ENCODE data around the gene USP38.
"Not testable (repeated sequence)": the region's sequence is repeated elsewhere in the genome, so short reads cannot be mapped to it uniquely, and the experiment has no call there.

USP38 gene

GRCh38 chr4:143237195-143237594 is 52.5 kb downstream of the USP38 start:
- H3K9ac ChIP-seq (ENCODE audit: low read length); H3K36me3 ChIP-seq (ENCODE audit: control insufficient read depth in 1 of 2, insufficient read depth in 2 of 2, low read length in 2 of 2); H2AK5ac ChIP-seq (ENCODE audit: low read length); H3K4me1 ChIP-seq (ENCODE audit: control insufficient read depth in 1 of 2, insufficient read depth in 2 of 2, low read length in 2 of 2); H3K9me3 ChIP-seq (ENCODE audit: insufficient read depth, low read depth, low read length); H2BK120ac ChIP-seq (ENCODE audit: insufficient read depth, low read length, poor library complexity); H4K91ac ChIP-seq (ENCODE audit: low read depth, low read length); H3K18ac ChIP-seq (ENCODE audit: low read length); H3K4me3 ChIP-seq (ENCODE audit: low read depth, low read length); H3K14ac ChIP-seq (ENCODE audit: low read length); H4K12ac ChIP-seq (ENCODE audit: low read depth, low read length); H3K27me3 ChIP-seq (ENCODE audit: insufficient read depth, low read length); DNase-seq; H3K4me2 ChIP-seq (ENCODE audit: low read length); H3K79me2 ChIP-seq (ENCODE audit: control insufficient read depth, insufficient read depth, low read length, poor library complexity); H3K79me1 ChIP-seq (ENCODE audit: low read length); H2BK12ac ChIP-seq (ENCODE audit: low read length); H2AFZ ChIP-seq (ENCODE audit: insufficient read depth, low read length, poor library complexity); H4K8ac ChIP-seq (ENCODE audit: low read depth, low read length); H3K23ac ChIP-seq (ENCODE audit: low read length); H3K27ac ChIP-seq (ENCODE audit: low read depth, low read length); H2BK5ac ChIP-seq (ENCODE audit: low read depth, low read length, poor library complexity); H3K4ac ChIP-seq (ENCODE audit: low read depth, low read length): not testable (repeated sequence)
- WGBS (ENCODE audit: extremely low coverage, insufficient coverage, insufficient read length) = no CpG with 5 or more reads among the region's 11 CpGs

DNA sequence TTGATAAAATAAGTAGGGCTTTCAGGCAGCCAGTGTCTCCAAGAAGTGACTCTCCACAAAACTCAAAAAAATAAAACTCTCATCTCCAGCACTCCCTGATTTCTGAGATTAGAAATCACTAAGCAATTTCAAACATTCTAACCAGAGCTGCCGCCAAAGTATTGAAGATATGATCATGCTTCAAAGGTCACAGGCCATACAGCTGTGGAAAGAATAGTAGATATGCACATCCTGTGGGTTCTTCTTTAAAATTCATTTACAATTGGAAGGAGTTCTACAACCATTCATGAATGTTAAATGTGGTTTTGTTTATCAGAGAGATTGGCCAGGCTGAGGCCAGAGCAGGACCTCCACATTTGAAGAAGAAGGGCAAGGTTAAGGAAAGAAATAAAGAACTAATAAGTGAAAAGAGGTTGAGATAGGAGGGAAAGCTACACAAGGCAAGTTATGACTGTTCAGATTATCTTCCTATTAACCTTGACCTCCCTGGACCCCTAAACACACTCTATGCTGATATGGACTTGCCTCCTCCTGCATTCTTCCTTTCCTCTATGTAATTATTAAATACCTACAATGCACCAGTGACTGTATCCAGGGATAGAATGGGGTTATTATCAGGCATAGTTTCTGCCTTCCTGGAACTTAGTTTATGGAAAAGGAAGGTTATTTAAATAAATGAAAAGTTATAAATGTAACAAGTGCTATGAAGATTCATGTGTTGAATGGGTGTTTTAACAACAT is 56.4 kb downstream of the USP38 start:
- Histone ChIP-seq H3K9ac (ENCODE audit: low read length) (no peak overlapping the region), H3K4ac (ENCODE audit: low read depth, low read length) (no peak overlapping the region), H4K8ac (ENCODE audit: low read depth, low read length) (no peak overlapping the region), H3K79me1 (ENCODE audit: low read length) (no peaks in the 10 kb centered on the region), H3K14ac (ENCODE audit: low read length) (no peak overlapping the region), H2AFZ (ENCODE audit: insufficient read depth, low read length, poor library complexity) (no peak overlapping the region), H3K4me2 (ENCODE audit: low read length) (no peak overlapping the region), H2AK5ac (ENCODE audit: low read length) (no peak overlapping the region), H3K4me3 (ENCODE audit: low read depth, low read length) (no peak overlapping the region), H3K79me2 (ENCODE audit: control insufficient read depth, insufficient read depth, low read length, poor library complexity) (no peaks in the 10 kb centered on the region), H3K23ac (ENCODE audit: low read length) (no peak overlapping the region), H4K91ac (ENCODE audit: low read depth, low read length) (no peak overlapping the region), H3K27ac (ENCODE audit: low read depth, low read length) (no peak overlapping the region), H2BK12ac (ENCODE audit: low read length) (no peak overlapping the region), H3K36me3 (ENCODE audit: control insufficient read depth in 1 of 2, insufficient read depth in 2 of 2, low read length in 2 of 2) (no peaks in the 10 kb centered on the region), H2BK5ac (ENCODE audit: low read depth, low read length, poor library complexity) (no peak overlapping the region), H3K4me1 (ENCODE audit: control insufficient read depth in 1 of 2, insufficient read depth in 2 of 2, low read length in 2 of 2) (no peaks in the 10 kb centered on the region), H2BK120ac (ENCODE audit: insufficient read depth, low read length, poor library complexity) (no peak overlapping the region), H4K12ac (ENCODE audit: low read depth, low read length) (no peak overlapping the region), H3K27me3 (ENCODE audit: insufficient read depth, low read length) (no peaks in the 10 kb centered on the region), H3K18ac (ENCODE audit: low read length) (no peak overlapping the region), H3K9me3 (ENCODE audit: insufficient read depth, low read depth, low read length) (peaks cover 4% of the 10 kb centered on the region)
- peak; percentile 14 to 21 for DNase-seq
- WGBS (ENCODE audit: extremely low coverage, insufficient coverage, insufficient read length) = no CpG with 5 or more reads among the region's 1 CpG

GRCh38 chr4:143241892-143242291 is 57.2 kb downstream of the USP38 start:
- Histone ChIP-seq H3K27ac (ENCODE audit: low read depth, low read length) (no peak overlapping the region), H3K4me1 (ENCODE audit: control insufficient read depth in 1 of 2, insufficient read depth in 2 of 2, low read length in 2 of 2) (no peaks in the 10 kb centered on the region), H4K8ac (ENCODE audit: low read depth, low read length) (no peak overlapping the region), H2AFZ (ENCODE audit: insufficient read depth, low read length, poor library complexity) (no peak overlapping the region), H3K4ac (ENCODE audit: low read depth, low read length) (no peak overlapping the region), H3K27me3 (ENCODE audit: insufficient read depth, low read length) (no peaks in the 10 kb centered on the region), H3K23ac (ENCODE audit: low read length) (no peak overlapping the region), H3K9me3 (ENCODE audit: insufficient read depth, low read depth, low read length) (peaks cover 4% of the 10 kb centered on the region), H3K36me3 (ENCODE audit: control insufficient read depth in 1 of 2, insufficient read depth in 2 of 2, low read length in 2 of 2) (no peaks in the 10 kb centered on the region), H4K12ac (ENCODE audit: low read depth, low read length) (no peak overlapping the region), H3K18ac (ENCODE audit: low read length) (no peak overlapping the region), H2AK5ac (ENCODE audit: low read length) (no peak overlapping the region), H3K9ac (ENCODE audit: low read length) (no peak overlapping the region), H4K91ac (ENCODE audit: low read depth, low read length) (no peak overlapping the region), H2BK5ac (ENCODE audit: low read depth, low read length, poor library complexity) (no peak overlapping the region), H2BK120ac (ENCODE audit: insufficient read depth, low read length, poor library complexity) (no peak overlapping the region), H3K79me1 (ENCODE audit: low read length) (no peaks in the 10 kb centered on the region), H3K4me3 (ENCODE audit: low read depth, low read length) (no peak overlapping the region), H3K4me2 (ENCODE audit: low read length) (no peak overlapping the region), H3K14ac (ENCODE audit: low read length) (no peak overlapping the region), H2BK12ac (ENCODE audit: low read length) (no peak overlapping the region), H3K79me2 (ENCODE audit: control insufficient read depth, insufficient read depth, low read length, poor library complexity) (no peaks in the 10 kb centered on the region)
- no peak for DNase-seq
- WGBS (ENCODE audit: extremely low coverage, insufficient coverage, insufficient read length) = no CpG with 5 or more reads among the region's 1 CpG

- H2AFZ ChIP-seq (ENCODE audit: insufficient read depth, low read length, poor library complexity) = no peak overlapping the region
- no peak overlapping the region for H2BK12ac ChIP-seq (ENCODE audit: low read length)
- H4K8ac ChIP-seq (ENCODE audit: low read depth, low read length) = no peak overlapping the region
- H2BK5ac ChIP-seq (ENCODE audit: low read depth, low read length, poor library complexity) = no peak overlapping the region
- H3K4me1 ChIP-seq (ENCODE audit: control insufficient read depth in 1 of 2, insufficient read depth in 2 of 2, low read length in 2 of 2) = no peaks in the 10 kb centered on the region
- no peak overlapping the region for H3K14ac ChIP-seq (ENCODE audit: low read length)
- no peak overlapping the region for H3K18ac ChIP-seq (ENCODE audit: low read length)
- no peak overlapping the region for H4K91ac ChIP-seq (ENCODE audit: low read depth, low read length)
- H2BK120ac ChIP-seq (ENCODE audit: insufficient read depth, low read length, poor library complexity) = no peak overlapping the region
- DNase-seq = no peak
- no peak overlapping the region for H3K27ac ChIP-seq (ENCODE audit: low read depth, low read length)
- WGBS (ENCODE audit: extremely low coverage, insufficient coverage, insufficient read length) = no CpG with 5 or more reads among the region's 2 CpGs
- no peaks in the 10 kb centered on the region for H3K79me1 ChIP-seq (ENCODE audit: low read length)
- no peak overlapping the region for H3K4me2 ChIP-seq (ENCODE audit: low read length)
- H3K79me2 ChIP-seq (ENCODE audit: control insufficient read depth, insufficient read depth, low read length, poor library complexity) = no peaks in the 10 kb centered on the region
- no peak overlapping the region for H2AK5ac ChIP-seq (ENCODE audit: low read length)
- H3K27me3 ChIP-seq (ENCODE audit: insufficient read depth, low read length) = no peaks in the 10 kb centered on the region
- no peak overlapping the region for H4K12ac ChIP-seq (ENCODE audit: low read depth, low read length)
- no peaks in the 10 kb centered on the region for H3K36me3 ChIP-seq (ENCODE audit: control insufficient read depth in 1 of 2, insufficient read depth in 2 of 2, low read length in 2 of 2)
- H3K4me3 ChIP-seq (ENCODE audit: low read depth, low read length) = no peak overlapping the region
- H3K23ac ChIP-seq (ENCODE audit: low read length) = no peak overlapping the region
- no peak overlapping the region for H3K9ac ChIP-seq (ENCODE audit: low read length)
- H3K9me3 ChIP-seq (ENCODE audit: insufficient read depth, low read depth, low read length) = peaks cover 4% of the 10 kb centered on the region
- H3K4ac ChIP-seq (ENCODE audit: low read depth, low read length) = no peak overlapping the region
Observed at GRCh38 chr4:143243041-143243440, 58.3 kb downstream of the USP38 start.
